Measurements from ENCODE around the gene RAB30.

Gene RAB30

GRCh38 chr11:83071567-83072349, at the start of gene RAB30:
Gene RAB30, minus strand, starts transcription at chr11:83071897. Its CDS starts 74,581 bp downstream, at chr11:82997316.
- peaks cover 26% of the 10 kb centered on the region for H3K4me1 ChIP-seq (ENCODE audit: control insufficient read depth, insufficient read depth, low read length)
- peak within 1 kb of the TSS; percentile 99 to 100 for H3K9ac ChIP-seq (ENCODE audit: low read length in 2 of 2)
- peak within 1 kb of the TSS; percentile 94 to 99 for H3K4me3 ChIP-seq (ENCODE audit: low read length in 2 of 2)
- H3K27ac ChIP-seq (ENCODE audit: low read length): peak within 1 kb of the TSS; percentile 94
- no peaks in the 10 kb centered on the region for H3K36me3 ChIP-seq (ENCODE audit: control insufficient read depth in 2 of 2, insufficient read depth in 2 of 2, low read length in 2 of 2)
- H3K27me3 ChIP-seq (ENCODE audit: control insufficient read depth in 1 of 2, insufficient read depth in 2 of 2, low read length in 2 of 2): no peaks in the 10 kb centered on the region
- H3K9me3 ChIP-seq (ENCODE audit: control insufficient read depth in 2 of 2, low read length in 2 of 2): no peaks in the 10 kb centered on the region

- no peaks in the 10 kb centered on the region for H3K27me3 ChIP-seq (ENCODE audit: control insufficient read depth in 1 of 2, insufficient read depth in 2 of 2, low read length in 2 of 2)
- no peak overlapping the region for H3K27ac ChIP-seq (ENCODE audit: low read length)
- H3K36me3 ChIP-seq (ENCODE audit: control insufficient read depth in 2 of 2, insufficient read depth in 2 of 2, low read length in 2 of 2): no peaks in the 10 kb centered on the region
- H3K9me3 ChIP-seq (ENCODE audit: control insufficient read depth in 2 of 2, low read length in 2 of 2): no peaks in the 10 kb centered on the region
- H3K4me3 ChIP-seq (ENCODE audit: low read length in 2 of 2): no peak overlapping the region
- no peak overlapping the region for H3K9ac ChIP-seq (ENCODE audit: low read length in 2 of 2)
- H3K4me1 ChIP-seq (ENCODE audit: control insufficient read depth, insufficient read depth, low read length): no peaks in the 10 kb centered on the region
Measured at GRCh38 chr11:83120327-83120726, 48.6 kb upstream of the RAB30 start.

- no peaks in the 10 kb centered on the region for H3K27me3 ChIP-seq (ENCODE audit: control insufficient read depth in 1 of 2, insufficient read depth in 2 of 2, low read length in 2 of 2)
- no peak overlapping the region for H3K9ac ChIP-seq (ENCODE audit: low read length in 2 of 2)
- H3K36me3 ChIP-seq (ENCODE audit: control insufficient read depth in 2 of 2, insufficient read depth in 2 of 2, low read length in 2 of 2): no peaks in the 10 kb centered on the region
- H3K9me3 ChIP-seq (ENCODE audit: control insufficient read depth in 2 of 2, low read length in 2 of 2): no peaks in the 10 kb centered on the region
- H3K27ac ChIP-seq (ENCODE audit: low read length): no peak overlapping the region
- no peak overlapping the region for H3K4me3 ChIP-seq (ENCODE audit: low read length in 2 of 2)
- H3K4me1 ChIP-seq (ENCODE audit: control insufficient read depth, insufficient read depth, low read length): no peaks in the 10 kb centered on the region
Measured at GRCh38 chr11:83119216-83119615, 47.5 kb upstream of the RAB30 start.

GRCh38 chr11:83118814-83119213, 47.1 kb upstream of the RAB30 start:
- H3K27ac ChIP-seq (ENCODE audit: low read length): no peak overlapping the region

GRCh38 chr11:83116015-83116641, 44.4 kb upstream of the RAB30 start:
- H3K4me1 ChIP-seq (ENCODE audit: control insufficient read depth, insufficient read depth, low read length): no peaks in the 10 kb centered on the region
- H3K27ac ChIP-seq (ENCODE audit: low read length): no peak overlapping the region
- H3K27me3 ChIP-seq (ENCODE audit: control insufficient read depth in 1 of 2, insufficient read depth in 2 of 2, low read length in 2 of 2): no peaks in the 10 kb centered on the region
- H3K4me3 ChIP-seq (ENCODE audit: low read length in 2 of 2): peak overlapping the region; percentile 3 to 32
- no peaks in the 10 kb centered on the region for H3K9me3 ChIP-seq (ENCODE audit: control insufficient read depth in 2 of 2, low read length in 2 of 2)
- no peak overlapping the region for H3K9ac ChIP-seq (ENCODE audit: low read length in 2 of 2)
- H3K36me3 ChIP-seq (ENCODE audit: control insufficient read depth in 2 of 2, insufficient read depth in 2 of 2, low read length in 2 of 2): no peaks in the 10 kb centered on the region

More at GRCh38 chr11:83118814-83119213, 47.1 kb upstream of the RAB30 start:
- no peaks in the 10 kb centered on the region for H3K4me1 ChIP-seq (ENCODE audit: control insufficient read depth, insufficient read depth, low read length)
- no peaks in the 10 kb centered on the region for H3K36me3 ChIP-seq (ENCODE audit: control insufficient read depth in 2 of 2, insufficient read depth in 2 of 2, low read length in 2 of 2)
- no peak overlapping the region for H3K4me3 ChIP-seq (ENCODE audit: low read length in 2 of 2)
- no peaks in the 10 kb centered on the region for H3K27me3 ChIP-seq (ENCODE audit: control insufficient read depth in 1 of 2, insufficient read depth in 2 of 2, low read length in 2 of 2)
- H3K9ac ChIP-seq (ENCODE audit: low read length in 2 of 2): no peak overlapping the region
- no peaks in the 10 kb centered on the region for H3K9me3 ChIP-seq (ENCODE audit: control insufficient read depth in 2 of 2, low read length in 2 of 2)

GRCh38 chr11:83115551-83115950, 43.9 kb upstream of the RAB30 start:
- Histone ChIP-seq H3K4me3 (ENCODE audit: low read length in 2 of 2) (peak overlapping the region; percentile 3 to 32), H3K27me3 (ENCODE audit: control insufficient read depth in 1 of 2, insufficient read depth in 2 of 2, low read length in 2 of 2) (no peaks in the 10 kb centered on the region), H3K9ac (ENCODE audit: low read length in 2 of 2) (no peak overlapping the region), H3K4me1 (ENCODE audit: control insufficient read depth, insufficient read depth, low read length) (no peaks in the 10 kb centered on the region), H3K9me3 (ENCODE audit: control insufficient read depth in 2 of 2, low read length in 2 of 2) (no peaks in the 10 kb centered on the region), H3K36me3 (ENCODE audit: control insufficient read depth in 2 of 2, insufficient read depth in 2 of 2, low read length in 2 of 2) (no peaks in the 10 kb centered on the region), H3K27ac (ENCODE audit: low read length) (no peak overlapping the region)

- Histone ChIP-seq H3K4me1 (ENCODE audit: control insufficient read depth, insufficient read depth, low read length) (no peaks in the 10 kb centered on the region), H3K27me3 (ENCODE audit: control insufficient read depth in 1 of 2, insufficient read depth in 2 of 2, low read length in 2 of 2) (no peaks in the 10 kb centered on the region), H3K9ac (ENCODE audit: low read length in 2 of 2) (no peak overlapping the region), H3K27ac (ENCODE audit: low read length) (no peak overlapping the region), H3K36me3 (ENCODE audit: control insufficient read depth in 2 of 2, insufficient read depth in 2 of 2, low read length in 2 of 2) (no peaks in the 10 kb centered on the region), H3K4me3 (ENCODE audit: low read length in 2 of 2) (peak overlapping the region; percentile 3 to 32), H3K9me3 (ENCODE audit: control insufficient read depth in 2 of 2, low read length in 2 of 2) (no peaks in the 10 kb centered on the region)
Measured at GRCh38 chr11:83115026-83115425, 43.3 kb upstream of the RAB30 start.

- Histone ChIP-seq H3K9ac (ENCODE audit: low read length in 2 of 2) (no peak overlapping the region), H3K27ac (ENCODE audit: low read length) (no peak overlapping the region), H3K4me1 (ENCODE audit: control insufficient read depth, insufficient read depth, low read length) (no peaks in the 10 kb centered on the region), H3K9me3 (ENCODE audit: control insufficient read depth in 2 of 2, low read length in 2 of 2) (no peaks in the 10 kb centered on the region), H3K36me3 (ENCODE audit: control insufficient read depth in 2 of 2, insufficient read depth in 2 of 2, low read length in 2 of 2) (no peaks in the 10 kb centered on the region), H3K4me3 (ENCODE audit: low read length in 2 of 2) (no peak overlapping the region), H3K27me3 (ENCODE audit: control insufficient read depth in 1 of 2, insufficient read depth in 2 of 2, low read length in 2 of 2) (no peaks in the 10 kb centered on the region)
Measured at GRCh38 chr11:83112886-83113285, 41.2 kb upstream of the RAB30 start.

GRCh38 chr11:83105168-83105567, 33.5 kb upstream of the RAB30 start:
- Histone ChIP-seq H3K36me3 (ENCODE audit: control insufficient read depth in 2 of 2, insufficient read depth in 2 of 2, low read length in 2 of 2) (no peaks in the 10 kb centered on the region), H3K9ac (ENCODE audit: low read length in 2 of 2) (no peak overlapping the region), H3K4me1 (ENCODE audit: control insufficient read depth, insufficient read depth, low read length) (no peaks in the 10 kb centered on the region), H3K27ac (ENCODE audit: low read length) (no peak overlapping the region), H3K4me3 (ENCODE audit: low read length in 2 of 2) (no peak overlapping the region), H3K27me3 (ENCODE audit: control insufficient read depth in 1 of 2, insufficient read depth in 2 of 2, low read length in 2 of 2) (no peaks in the 10 kb centered on the region), H3K9me3 (ENCODE audit: control insufficient read depth in 2 of 2, low read length in 2 of 2) (no peaks in the 10 kb centered on the region)

- Histone ChIP-seq H3K27ac (ENCODE audit: low read length) (no peak overlapping the region), H3K9me3 (ENCODE audit: control insufficient read depth in 2 of 2, low read length in 2 of 2) (no peaks in the 10 kb centered on the region), H3K9ac (ENCODE audit: low read length in 2 of 2) (no peak overlapping the region), H3K27me3 (ENCODE audit: control insufficient read depth in 1 of 2, insufficient read depth in 2 of 2, low read length in 2 of 2) (no peaks in the 10 kb centered on the region), H3K4me3 (ENCODE audit: low read length in 2 of 2) (no peak overlapping the region), H3K36me3 (ENCODE audit: control insufficient read depth in 2 of 2, insufficient read depth in 2 of 2, low read length in 2 of 2) (no peaks in the 10 kb centered on the region), H3K4me1 (ENCODE audit: control insufficient read depth, insufficient read depth, low read length) (no peaks in the 10 kb centered on the region)
Measured at GRCh38 chr11:83102834-83103233, 31.1 kb upstream of the RAB30 start.
